Lower lobe of right lung (tissue), 2 donors: ENCODE results near the gene F12. TPM values are rescaled to one million over a fixed set of nuclear protein-coding genes. Genes with fewer than 3 reads are reported as not detected.

Experiments used
- ATAC-seq, 2 donors: fragments of 200-7000 bp; cut with Tn5 transposase; one replicate each; pipeline ENCODE4 v1.9.1; 2020 to 2022; ENCODE audit warnings: mild to moderate bottlenecking in 2 of 2, moderate library complexity in 2 of 2
- DNase-seq: peaks from one replicate; pipeline ENCODE4 v3.0.0-alpha.2; 2020
- H3K27ac ChIP-seq: fragments of 200-600 bp; one replicate; pipeline ENCODE4 v1.8.0; 2022
- H3K27me3 ChIP-seq: fragments of 200-600 bp; one replicate; pipeline ENCODE4 v1.8.0; 2022; ENCODE audit warnings: low read depth
- H3K36me3 ChIP-seq: fragments of 200-600 bp; one replicate; pipeline ENCODE4 v1.8.0; 2022; ENCODE audit warnings: mild to moderate bottlenecking
- H3K4me1 ChIP-seq: fragments of 200-600 bp; one replicate; pipeline ENCODE4 v1.8.0; 2022
- H3K4me3 ChIP-seq: fragments of 200-600 bp; one replicate; pipeline ENCODE4 v1.8.0; 2022; ENCODE audit warnings: mild to moderate bottlenecking
- H3K9me3 ChIP-seq: fragments of 200-600 bp; one replicate; pipeline ENCODE4 v1.8.0; 2022
- intact Hi-C: fragments of 100-400 bp; cut with DNase I; formaldehyde crosslinking; loops from one replicate; pipeline ENCODE4 v1.11.0; 2022
- total RNA-seq: library from RNA; stranded (reverse); fragmentation: NEBNext Ultra II Directional; extraction: Animal tissue kit (Norgen Biotek cat#: 25700); gene quantifications from one replicate; pipeline ENCODE4 v1.2.1, GENCODE V29; 2021
- TF ChIP-seq, protein P1 (sequence below): fragments of 200-600 bp; IDR thresholded peaks from one replicate; pipeline ENCODE4 v1.8.0; 2022; ENCODE audit warnings: antibody characterized with exemption, mild to moderate bottlenecking
- donor health status: DM: no; HTN: yes; CAD: no; lungs with severe emphysema.

F12 gene
- total RNA-seq, 1 donor from 2014 or later: 0.80 TPM

DNA sequence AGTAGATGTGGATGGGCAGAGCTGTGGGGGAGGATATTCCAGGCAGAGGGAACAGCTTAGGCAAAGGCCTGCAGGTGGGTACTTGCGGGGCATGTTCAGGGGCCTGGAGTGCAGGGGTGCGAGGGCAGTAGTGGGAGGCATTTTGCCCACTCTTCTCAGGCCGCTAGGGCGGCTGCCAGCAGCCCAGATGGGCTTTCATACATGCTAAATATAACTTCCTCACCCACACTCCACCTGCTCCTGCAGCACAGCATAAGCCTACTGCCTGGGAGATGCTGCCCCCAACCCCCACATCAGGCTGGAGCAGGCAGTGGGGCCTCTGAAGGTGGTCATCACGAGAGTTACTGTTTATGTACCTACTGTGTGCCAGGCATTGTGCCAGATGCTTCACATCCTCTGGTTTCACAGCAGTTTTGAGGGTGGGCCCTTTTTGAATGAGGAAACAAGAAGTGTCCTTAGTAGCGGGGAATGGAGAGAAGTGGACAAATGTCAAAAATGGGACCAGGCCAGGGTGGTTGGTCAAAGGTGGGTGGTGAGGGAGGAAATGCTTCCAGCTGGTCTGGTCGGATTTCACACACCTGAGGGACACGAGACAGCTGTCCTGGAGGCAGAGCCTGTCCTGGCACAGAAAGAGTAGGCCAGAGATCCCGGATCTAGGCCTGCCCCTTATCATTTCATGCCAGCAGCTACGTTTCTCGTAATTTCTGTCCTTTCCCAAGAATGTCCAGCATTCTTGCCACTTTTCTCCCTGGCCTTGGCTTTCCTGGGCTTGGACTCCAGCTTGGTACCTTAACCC lies 39.5 kb downstream of the F12 start:
- TF ChIP-seq, protein P1, sequence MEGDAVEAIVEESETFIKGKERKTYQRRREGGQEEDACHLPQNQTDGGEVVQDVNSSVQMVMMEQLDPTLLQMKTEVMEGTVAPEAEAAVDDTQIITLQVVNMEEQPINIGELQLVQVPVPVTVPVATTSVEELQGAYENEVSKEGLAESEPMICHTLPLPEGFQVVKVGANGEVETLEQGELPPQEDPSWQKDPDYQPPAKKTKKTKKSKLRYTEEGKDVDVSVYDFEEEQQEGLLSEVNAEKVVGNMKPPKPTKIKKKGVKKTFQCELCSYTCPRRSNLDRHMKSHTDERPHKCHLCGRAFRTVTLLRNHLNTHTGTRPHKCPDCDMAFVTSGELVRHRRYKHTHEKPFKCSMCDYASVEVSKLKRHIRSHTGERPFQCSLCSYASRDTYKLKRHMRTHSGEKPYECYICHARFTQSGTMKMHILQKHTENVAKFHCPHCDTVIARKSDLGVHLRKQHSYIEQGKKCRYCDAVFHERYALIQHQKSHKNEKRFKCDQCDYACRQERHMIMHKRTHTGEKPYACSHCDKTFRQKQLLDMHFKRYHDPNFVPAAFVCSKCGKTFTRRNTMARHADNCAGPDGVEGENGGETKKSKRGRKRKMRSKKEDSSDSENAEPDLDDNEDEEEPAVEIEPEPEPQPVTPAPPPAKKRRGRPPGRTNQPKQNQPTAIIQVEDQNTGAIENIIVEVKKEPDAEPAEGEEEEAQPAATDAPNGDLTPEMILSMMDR: no peak
- no peaks in the 10 kb centered on the region for H3K9me3 ChIP-seq
- no peak overlapping the region for H3K27ac ChIP-seq
- ATAC-seq (no peak), DNase-seq (no peak)
- intact Hi-C loops: no loop called here
- peaks cover 46% of the 10 kb centered on the region for H3K4me1 ChIP-seq
- no peaks in the 10 kb centered on the region for H3K27me3 ChIP-seq
- H3K36me3 ChIP-seq: peaks cover 10% of the 10 kb centered on the region
- no peak overlapping the region for H3K4me3 ChIP-seq

DNA sequence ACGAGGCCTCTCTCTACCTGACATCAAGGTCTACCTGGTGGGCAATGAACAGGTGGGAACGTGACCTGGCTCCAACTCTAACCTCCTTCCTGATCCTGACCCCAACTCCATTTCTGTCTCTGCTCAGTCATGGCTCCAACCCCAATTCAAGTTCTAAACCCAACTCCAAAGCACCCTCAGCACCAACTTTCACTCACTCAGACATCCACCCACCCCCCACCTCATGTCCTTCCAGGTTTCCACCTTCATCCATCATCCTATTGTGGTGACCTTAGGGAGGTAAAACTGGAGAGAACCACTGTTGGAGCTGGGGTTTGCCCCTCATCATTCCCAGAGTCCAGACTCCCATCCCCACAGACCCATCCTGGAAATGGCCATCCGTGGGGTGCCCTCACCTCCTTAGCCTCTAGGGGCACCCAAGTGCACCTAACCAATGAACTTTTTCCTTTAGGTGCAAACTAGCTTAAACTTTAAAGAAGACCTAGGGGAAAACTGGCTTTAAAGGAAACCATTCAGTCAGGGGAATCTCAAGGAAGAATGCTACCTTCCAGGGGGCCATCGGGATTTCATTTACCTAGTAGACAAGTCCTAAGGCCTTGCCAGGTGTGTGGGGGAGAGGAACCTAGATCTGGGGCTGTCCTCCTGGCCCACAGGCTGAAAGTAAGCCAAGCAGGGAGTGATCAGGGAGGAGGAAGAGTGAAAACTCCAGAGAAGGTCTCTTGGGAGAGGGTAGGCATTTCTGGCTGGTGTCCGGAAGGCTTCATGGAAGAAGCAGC lies 40.3 kb downstream of the F12 start:
- no peaks in the 10 kb centered on the region for H3K9me3 ChIP-seq
- H3K27me3 ChIP-seq: no peaks in the 10 kb centered on the region
- no peak overlapping the region for H3K4me3 ChIP-seq
- ATAC-seq: no peak
- peaks cover 54% of the 10 kb centered on the region for H3K4me1 ChIP-seq
- no peak overlapping the region for H3K27ac ChIP-seq
- H3K36me3 ChIP-seq: peaks cover 10% of the 10 kb centered on the region
- DNase-seq: no peak
- TF ChIP-seq, protein P1: peak; percentile 53
- intact Hi-C loops: no loop called here

DNA sequence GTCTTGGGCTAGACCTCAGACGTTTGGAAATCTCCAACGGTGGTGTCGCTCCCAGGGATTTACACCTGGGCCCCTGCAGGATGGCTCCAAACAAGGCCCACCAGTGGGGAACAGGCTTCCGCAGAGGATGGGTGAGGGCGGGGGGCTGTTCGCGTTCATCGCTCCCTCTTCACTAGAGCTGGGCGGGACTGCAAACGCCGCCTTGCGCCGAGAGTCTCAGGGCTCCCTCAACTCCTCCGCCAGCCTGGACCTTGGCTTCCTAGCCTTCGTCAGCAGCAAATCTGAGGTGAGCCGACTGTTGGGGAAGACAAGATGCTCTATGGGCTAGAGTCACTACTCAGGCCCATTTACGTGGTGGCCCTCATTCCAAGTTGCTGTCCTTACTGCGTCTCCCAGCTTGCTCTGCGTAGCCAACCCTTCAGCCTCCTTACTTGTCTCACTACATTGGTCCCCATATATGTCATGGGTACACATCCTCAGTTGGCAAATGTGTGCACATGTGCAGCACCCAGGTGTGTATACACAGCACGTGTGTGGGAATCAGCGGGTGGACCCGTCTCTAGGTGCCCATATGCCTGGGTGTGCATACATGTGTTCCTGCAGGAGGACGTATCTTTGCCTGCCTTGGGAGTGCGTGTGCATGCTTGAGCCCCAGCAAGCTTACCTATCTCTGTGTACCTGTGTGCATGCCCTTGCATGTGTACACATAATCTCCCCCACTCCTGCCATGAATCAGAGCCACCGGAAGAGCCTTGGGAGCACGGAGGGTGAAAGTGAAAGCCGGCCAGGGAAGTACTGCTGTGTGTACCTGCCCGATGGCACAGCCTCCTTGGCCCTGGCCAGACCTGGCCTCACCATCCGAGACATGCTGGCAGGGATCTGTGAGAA lies 41.1 kb downstream of the F12 start:
- Histone ChIP-seq H3K4me3 (peak overlapping the region; percentile 63), H3K9me3 (no peaks in the 10 kb centered on the region), H3K4me1 (peaks cover 62% of the 10 kb centered on the region), H3K27ac (no peak overlapping the region), H3K27me3 (no peaks in the 10 kb centered on the region), H3K36me3 (peaks cover 10% of the 10 kb centered on the region)
- intact Hi-C loops: no loop called here
- TF ChIP-seq, protein P1: no peak
- ATAC-seq (no peak), DNase-seq (no peak)

DNA sequence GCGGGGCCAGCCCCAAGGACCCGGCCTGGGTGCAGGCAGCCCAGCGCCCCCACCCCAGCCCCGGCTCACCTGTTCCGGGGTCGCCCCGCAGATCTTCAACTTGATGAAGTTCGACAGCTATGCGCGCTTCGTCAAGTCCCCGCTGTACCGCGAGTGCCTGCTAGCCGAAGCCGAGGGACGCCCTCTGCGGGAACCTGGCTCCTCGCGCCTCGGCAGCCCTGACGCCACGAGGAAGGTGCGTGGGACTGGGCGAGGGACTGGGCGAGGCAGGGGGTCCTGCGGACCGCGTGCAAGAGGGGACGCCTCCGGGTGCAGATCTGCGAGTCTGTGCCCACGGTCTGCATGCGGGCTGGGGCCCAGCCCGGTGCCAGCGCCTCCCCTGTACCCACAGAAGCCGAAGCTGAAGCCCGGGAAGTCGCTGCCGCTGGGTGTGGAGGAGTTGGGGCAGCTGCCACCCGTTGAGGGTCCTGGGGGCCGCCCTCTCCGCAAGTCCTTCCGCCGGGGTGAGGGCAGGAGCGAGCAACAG lies 42.0 kb downstream of the F12 start:
- Histone ChIP-seq H3K4me1 (peaks cover 67% of the 10 kb centered on the region), H3K9me3 (no peaks in the 10 kb centered on the region), H3K4me3 (peak overlapping the region; percentile 63), H3K27me3 (no peaks in the 10 kb centered on the region), H3K36me3 (peaks cover 10% of the 10 kb centered on the region), H3K27ac (peak overlapping the region; percentile 81)
- intact Hi-C loops: no loop called here
- TF ChIP-seq, protein P1: peak; percentile 8
- DNase-seq (no peak), ATAC-seq (peak; percentile 0 to 1)
